Loucy (cell line): ENCODE data around the gene UVSSA.
"Not testable (repeated sequence)": the region's sequence is repeated elsewhere in the genome, so short reads cannot be mapped to it uniquely, and the experiment has no call there.

Source experiments
- H2AFZ ChIP-seq: fragments of 200-600 bp; sonication (generic); 2 replicates; pipeline ENCODE4 v1.6.0; 2016; ENCODE audit warnings: antibody characterized with exemption, mild to moderate bottlenecking, low read length, moderate library complexity
- H3F3A ChIP-seq: fragments of 200-600 bp; 2 replicates; pipeline ENCODE4 v1.6.0; 2016; ENCODE audit warnings: antibody characterized with exemption, low read depth, mild to moderate bottlenecking
- H3K27me3 ChIP-seq: fragments of 200-600 bp; sonication (generic); 2 replicates; pipeline ENCODE4 v1.6.1; 2014; ENCODE audit warnings: low read length, mild to moderate bottlenecking; ENCODE audit not compliant: insufficient read depth, poor library complexity, severe bottlenecking
- H3K36me3 ChIP-seq: fragments of 200-600 bp; sonication (generic); 2 replicates; pipeline ENCODE4 v1.6.1; 2016; ENCODE audit warnings: low read length; ENCODE audit not compliant: insufficient read depth
- H3K4me1 ChIP-seq: fragments of 200-600 bp; sonication (generic); 2 replicates; pipeline ENCODE4 v1.5.1; 2014; ENCODE audit warnings: low read length, mild to moderate bottlenecking; ENCODE audit not compliant: insufficient read depth, poor library complexity, severe bottlenecking
- H3K4me2 ChIP-seq: fragments of 200-600 bp; sonication (generic); 2 replicates; pipeline ENCODE4 v1.6.0; 2014; ENCODE audit warnings: antibody characterized with exemption, low read length, low read depth, mild to moderate bottlenecking; ENCODE audit not compliant: poor library complexity, severe bottlenecking
- H3K4me3 ChIP-seq: fragments of 200-600 bp; sonication (generic); 2 replicates; pipeline ENCODE4 v1.5.1; 2014; ENCODE audit warnings: low read length, mild to moderate bottlenecking, mixed read lengths; ENCODE audit not compliant: poor library complexity, severe bottlenecking
- H3K79me2 ChIP-seq: fragments of 200-600 bp; sonication (generic); 2 replicates; pipeline ENCODE4 v1.6.1; 2014; ENCODE audit warnings: low read length; ENCODE audit not compliant: insufficient read depth
- H3K9ac ChIP-seq: fragments of 200-600 bp; sonication (generic); 2 replicates; pipeline ENCODE4 v1.6.0; 2014; ENCODE audit warnings: mild to moderate bottlenecking, low read depth, low read length, moderate library complexity; ENCODE audit not compliant: poor library complexity, severe bottlenecking
- H3K9me2 ChIP-seq: fragments of 200-600 bp; sonication (generic); replicated peaks from 2 replicates; pipeline ENCODE4 v1.6.1; 2016; ENCODE audit warnings: low read depth, low read length, mixed read lengths
- H3K9me3 ChIP-seq: fragments of 200-600 bp; sonication (generic); 2 replicates; pipeline ENCODE4 v1.6.1; 2014; ENCODE audit warnings: mild to moderate bottlenecking, antibody characterized with exemption, low read length, low read depth; ENCODE audit not compliant: insufficient read depth
- H4K20me1 ChIP-seq: fragments of 200-600 bp; sonication (generic); 2 replicates; pipeline ENCODE4 v1.6.0; 2014; ENCODE audit warnings: antibody characterized with exemption, low read length, mild to moderate bottlenecking; ENCODE audit not compliant: insufficient read depth, poor library complexity, severe bottlenecking
- EZH2phosphoT487 ChIP-seq: fragments of 200-600 bp; IDR thresholded peaks from 2 replicates; pipeline ENCODE4 v1.6.1; 2018; ENCODE audit warnings: antibody characterized with exemption, mild to moderate bottlenecking, moderate library complexity, borderline replicate concordance
- TF ChIP-seq, protein P1 (sequence below): fragments of 200-600 bp; sonication (generic); conservative IDR thresholded peaks from 2 replicates; pipeline ENCODE4 v1.5.1; 2014; ENCODE audit warnings: mild to moderate bottlenecking, antibody characterized with exemption, low read length

Gene UVSSA

GRCh38 chr4:1323280-1323634 lies 23.8 kb upstream of the UVSSA start:
- H3K9ac ChIP-seq: no peak overlapping the region
- no peaks in the 10 kb centered on the region for H3K4me1 ChIP-seq
- H3K79me2 ChIP-seq: no peaks in the 10 kb centered on the region
- H3K4me2 ChIP-seq: no peak overlapping the region
- H3K36me3 ChIP-seq: peaks cover 55% of the 10 kb centered on the region; the same call in 1 of the 2 replicates
- no peaks in the 10 kb centered on the region for H3K9me2 ChIP-seq
- H3F3A ChIP-seq: no peaks in the 10 kb centered on the region
- H3K27me3 ChIP-seq: no peaks in the 10 kb centered on the region
- H3K9me3 ChIP-seq: no peaks in the 10 kb centered on the region
- TF ChIP-seq, protein P1, sequence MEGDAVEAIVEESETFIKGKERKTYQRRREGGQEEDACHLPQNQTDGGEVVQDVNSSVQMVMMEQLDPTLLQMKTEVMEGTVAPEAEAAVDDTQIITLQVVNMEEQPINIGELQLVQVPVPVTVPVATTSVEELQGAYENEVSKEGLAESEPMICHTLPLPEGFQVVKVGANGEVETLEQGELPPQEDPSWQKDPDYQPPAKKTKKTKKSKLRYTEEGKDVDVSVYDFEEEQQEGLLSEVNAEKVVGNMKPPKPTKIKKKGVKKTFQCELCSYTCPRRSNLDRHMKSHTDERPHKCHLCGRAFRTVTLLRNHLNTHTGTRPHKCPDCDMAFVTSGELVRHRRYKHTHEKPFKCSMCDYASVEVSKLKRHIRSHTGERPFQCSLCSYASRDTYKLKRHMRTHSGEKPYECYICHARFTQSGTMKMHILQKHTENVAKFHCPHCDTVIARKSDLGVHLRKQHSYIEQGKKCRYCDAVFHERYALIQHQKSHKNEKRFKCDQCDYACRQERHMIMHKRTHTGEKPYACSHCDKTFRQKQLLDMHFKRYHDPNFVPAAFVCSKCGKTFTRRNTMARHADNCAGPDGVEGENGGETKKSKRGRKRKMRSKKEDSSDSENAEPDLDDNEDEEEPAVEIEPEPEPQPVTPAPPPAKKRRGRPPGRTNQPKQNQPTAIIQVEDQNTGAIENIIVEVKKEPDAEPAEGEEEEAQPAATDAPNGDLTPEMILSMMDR: no peak
- no peak for TF ChIP-seq EZH2phosphoT487
- no peak overlapping the region for H3K4me3 ChIP-seq
- H4K20me1 ChIP-seq: no peaks in the 10 kb centered on the region
- H2AFZ ChIP-seq: no peak overlapping the region

- peaks cover 54% of the 10 kb centered on the region; the same call in 1 of the 2 replicates for H3K36me3 ChIP-seq
- H3K4me1 ChIP-seq: no peaks in the 10 kb centered on the region
- H3K4me2 ChIP-seq: no peak overlapping the region
- no peak overlapping the region for H3K4me3 ChIP-seq
- H3F3A ChIP-seq: no peaks in the 10 kb centered on the region
- H4K20me1 ChIP-seq: no peaks in the 10 kb centered on the region
- H3K9ac ChIP-seq: no peak overlapping the region
- TF ChIP-seq EZH2phosphoT487: no peak
- TF ChIP-seq, protein P1: no peak
- H3K9me2 ChIP-seq: no peaks in the 10 kb centered on the region
- no peaks in the 10 kb centered on the region for H3K79me2 ChIP-seq
- no peak overlapping the region for H2AFZ ChIP-seq
- no peaks in the 10 kb centered on the region for H3K9me3 ChIP-seq
- H3K27me3 ChIP-seq: no peaks in the 10 kb centered on the region
Observed at GRCh38 chr4:1323635-1324442, 23.2 kb upstream of the UVSSA start.

GRCh38 chr4:1324443-1325175 lies 22.4 kb upstream of the UVSSA start:
- H2AFZ ChIP-seq, H3F3A ChIP-seq, H3K4me3 ChIP-seq, H3K79me2 ChIP-seq, H4K20me1 ChIP-seq, H3K9me2 ChIP-seq, H3K4me2 ChIP-seq, H3K27me3 ChIP-seq, H3K4me1 ChIP-seq, H3K9me3 ChIP-seq, H3K9ac ChIP-seq: not testable (repeated sequence)
- peaks cover 53% of the 10 kb centered on the region; the same call in 1 of the 2 replicates for H3K36me3 ChIP-seq
